Lower lobe of right lung (tissue), 2 donors: Measurements from ENCODE around the gene MLKL. TPM values are rescaled to one million over a fixed set of nuclear protein-coding genes. Genes with fewer than 3 reads are reported as not detected.
"Not testable (repeated sequence)": the region's sequence is repeated elsewhere in the genome, so short reads cannot be mapped to it uniquely, and the experiment has no call there.

Experiments used
- ATAC-seq, 2 donors: fragments of 200-7000 bp; cut with Tn5 transposase; one replicate each; pipeline ENCODE4 v1.9.1; 2020 to 2022; ENCODE audit warnings: mild to moderate bottlenecking in 2 of 2, moderate library complexity in 2 of 2
- DNase-seq: peaks from one replicate; pipeline ENCODE4 v3.0.0-alpha.2; 2020
- H3K27ac ChIP-seq: fragments of 200-600 bp; one replicate; pipeline ENCODE4 v1.8.0; 2022
- H3K27me3 ChIP-seq: fragments of 200-600 bp; one replicate; pipeline ENCODE4 v1.8.0; 2022; ENCODE audit warnings: low read depth
- H3K36me3 ChIP-seq: fragments of 200-600 bp; one replicate; pipeline ENCODE4 v1.8.0; 2022; ENCODE audit warnings: mild to moderate bottlenecking
- H3K4me1 ChIP-seq: fragments of 200-600 bp; one replicate; pipeline ENCODE4 v1.8.0; 2022
- H3K4me3 ChIP-seq: fragments of 200-600 bp; one replicate; pipeline ENCODE4 v1.8.0; 2022; ENCODE audit warnings: mild to moderate bottlenecking
- H3K9me3 ChIP-seq: fragments of 200-600 bp; one replicate; pipeline ENCODE4 v1.8.0; 2022
- CTCF ChIP-seq: fragments of 200-600 bp; IDR thresholded peaks from one replicate; pipeline ENCODE4 v1.8.0; 2022; ENCODE audit warnings: antibody characterized with exemption, mild to moderate bottlenecking
- intact Hi-C: fragments of 100-400 bp; cut with DNase I; formaldehyde crosslinking; loops from one replicate; pipeline ENCODE4 v1.11.0; 2022
- total RNA-seq: library from RNA; stranded (reverse); fragmentation: NEBNext Ultra II Directional; extraction: Animal tissue kit (Norgen Biotek cat#: 25700); gene quantifications from one replicate; pipeline ENCODE4 v1.2.1, GENCODE V29; 2021
- donor health status: DM: no; HTN: yes; CAD: no; lungs with severe emphysema.

Gene MLKL
- total RNA-seq, 1 donor from 2014 or later: 36.7 TPM

- Histone ChIP-seq H3K36me3 (peaks cover 82% of the 10 kb centered on the region), H3K4me1 (peaks cover 16% of the 10 kb centered on the region), H3K4me3 (no peak overlapping the region), H3K27ac (no peak overlapping the region), H3K9me3 (no peaks in the 10 kb centered on the region), H3K27me3 (no peaks in the 10 kb centered on the region)
- TF ChIP-seq CTCF: no peak
- DNase-seq (no peak), ATAC-seq (no peak)
- intact Hi-C loops: no loop called here
These were observed 39.6 kb downstream of the MLKL start for GRCh38 chr16:74661064-74661463.

DNA sequence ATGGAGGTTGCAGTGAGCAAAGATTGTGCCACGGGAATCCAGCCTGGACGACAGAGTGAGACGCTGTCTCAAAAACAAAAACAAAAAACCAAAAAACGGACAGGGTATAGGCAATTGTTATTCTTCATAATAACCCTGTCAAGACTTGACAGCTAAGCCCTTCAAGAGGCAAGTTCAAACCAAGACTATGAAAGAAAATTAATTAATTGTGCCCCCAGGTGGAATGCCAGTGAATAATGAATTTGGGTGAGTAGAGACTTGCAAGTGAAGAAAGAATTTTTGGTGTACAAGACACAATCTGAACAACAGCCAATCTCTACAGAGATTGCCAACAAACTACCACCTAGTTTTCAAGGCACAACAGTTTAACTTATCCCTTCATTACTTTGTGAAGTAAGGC is 40.3 kb downstream of the MLKL start:
- peaks cover 9% of the 10 kb centered on the region for H3K4me1 ChIP-seq
- intact Hi-C loops: no loop called here
- H3K27me3 ChIP-seq: no peaks in the 10 kb centered on the region
- ATAC-seq: no peak
- no peaks in the 10 kb centered on the region for H3K9me3 ChIP-seq
- H3K4me3 ChIP-seq: no peak overlapping the region
- no peak for TF ChIP-seq CTCF
- no peak overlapping the region for H3K27ac ChIP-seq
- no peak for DNase-seq
- H3K36me3 ChIP-seq: peaks cover 89% of the 10 kb centered on the region

DNA sequence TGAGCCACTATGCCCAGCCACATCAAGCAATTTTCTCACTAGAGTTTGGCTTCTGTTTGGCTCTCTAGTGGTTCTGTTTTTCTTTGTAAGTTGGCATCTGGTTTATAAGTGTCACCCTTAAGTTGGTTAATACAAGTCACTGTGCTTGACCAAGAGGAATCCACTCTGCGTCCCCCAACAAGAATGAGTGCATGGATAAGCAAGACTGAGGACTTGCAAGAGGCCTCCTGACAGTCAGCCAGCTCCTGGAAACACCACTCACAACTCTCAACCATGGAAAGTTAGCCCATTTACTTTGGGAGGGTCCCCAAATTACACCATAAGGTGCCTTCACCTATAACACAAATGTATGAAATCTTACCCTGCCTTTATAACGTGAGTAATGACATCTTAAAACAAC is 41.6 kb downstream of the MLKL start:
- no peak overlapping the region for H3K27ac ChIP-seq
- H3K4me3 ChIP-seq: no peak overlapping the region
- H3K4me1 ChIP-seq: peaks cover 7% of the 10 kb centered on the region
- H3K36me3 ChIP-seq: peaks cover 80% of the 10 kb centered on the region
- intact Hi-C loops: no loop called here
- no peak for TF ChIP-seq CTCF
- no peaks in the 10 kb centered on the region for H3K9me3 ChIP-seq
- ATAC-seq (no peak), DNase-seq (no peak)
- no peaks in the 10 kb centered on the region for H3K27me3 ChIP-seq

- no peak for TF ChIP-seq CTCF
- intact Hi-C loops: no loop called here
- Histone ChIP-seq H3K27me3 (no peaks in the 10 kb centered on the region), H3K4me3 (no peak overlapping the region), H3K4me1 (peaks cover 7% of the 10 kb centered on the region), H3K9me3 (no peaks in the 10 kb centered on the region), H3K27ac (no peak overlapping the region), H3K36me3 (peaks cover 70% of the 10 kb centered on the region)
- no peak for ATAC-seq
- DNase-seq: no peak
These were observed 42.6 kb downstream of the MLKL start for GRCh38 chr16:74657870-74658642.

- Histone ChIP-seq H3K27ac (no peak overlapping the region), H3K36me3 (peaks cover 63% of the 10 kb centered on the region), H3K9me3 (no peaks in the 10 kb centered on the region), H3K27me3 (no peaks in the 10 kb centered on the region), H3K4me1 (peaks cover 7% of the 10 kb centered on the region), H3K4me3 (no peak overlapping the region)
- DNase-seq: no peak
- TF ChIP-seq CTCF: no peak
- intact Hi-C loops: no loop called here
- ATAC-seq: no peak
These were observed 46.1 kb downstream of the MLKL start for GRCh38 chr16:74654536-74655050.

GRCh38 chr16:74652883-74653282 is 47.8 kb downstream of the MLKL start:
- ATAC-seq: not testable (repeated sequence)

More at GRCh38 chr16:74652883-74653282, 47.8 kb downstream of the MLKL start:
- peaks cover 64% of the 10 kb centered on the region for H3K36me3 ChIP-seq
- H3K4me3 ChIP-seq, intact Hi-C loops, DNase-seq, H3K27me3 ChIP-seq, H3K4me1 ChIP-seq, H3K9me3 ChIP-seq, H3K27ac ChIP-seq: not testable (repeated sequence)
